CD4-positive, alpha-beta T cell (primary cell): Measurements from ENCODE around the gene AQR. TPM values are rescaled to one million over a fixed set of nuclear protein-coding genes. Genes with fewer than 3 reads are reported as not detected.
"Not testable (repeated sequence)": the region's sequence is repeated elsewhere in the genome, so short reads cannot be mapped to it uniquely, and the experiment has no call there.

Source experiments
- ATAC-seq: fragments of 200-7000 bp; cut with Tn5 transposase; one replicate; pipeline ENCODE4 v1.10.0; 2022; ENCODE audit warnings: mild to moderate bottlenecking; ENCODE audit not compliant: poor library complexity
- CTCF ChIA-PET: fragments of 350-600 bp; sonication (Branson Sonifier 250); formaldehyde crosslinking; loops from one replicate; lab custom pipeline; 2021; ENCODE audit warnings: antibody characterized with exemption, inconsistent platforms; lab: Charles Lee
- POLR2A ChIA-PET: fragments of 350-600 bp; sonication (Branson Sonifier 250); formaldehyde crosslinking; loops from one replicate; lab custom pipeline; 2021; ENCODE audit warnings: antibody characterized with exemption, inconsistent platforms; lab: Charles Lee
- DNase-seq, 14 experiments: peaks; one replicate each; pipeline ENCODE4 v3.0.0-alpha.2; 2013 to 2020; ENCODE audit warnings: mixed read lengths in 2 of 14
- H3K27ac ChIP-seq, 2 donors: one replicate each; pipeline versions ENCODE4 v1.5.1 to v1.7.0; 2013; ENCODE audit warnings: low read length in 2 of 2, low read depth in 1 of 2, mild to moderate bottlenecking in 1 of 2
- H3K27me3 ChIP-seq, 2 experiments: 1 replicate in 1 of 2; 2 replicates in 1 of 2; pipeline versions ENCODE4 v1.6.1 to v1.7.0; 2013; ENCODE audit warnings: low read length in 2 of 2, control low read depth in 1 of 2, mild to moderate bottlenecking in 1 of 2, moderate library complexity in 1 of 2; ENCODE audit not compliant: insufficient read depth in 2 of 2, control insufficient read depth in 1 of 2
- H3K36me3 ChIP-seq: one replicate; pipeline ENCODE4 v1.6.1; 2013; ENCODE audit warnings: low read length, control low read depth; ENCODE audit not compliant: insufficient read depth
- H3K4me1 ChIP-seq: one replicate; pipeline ENCODE4 v1.6.1; 2013; ENCODE audit warnings: low read length, control low read depth; ENCODE audit not compliant: insufficient read depth
- H3K4me3 ChIP-seq: one replicate; pipeline ENCODE4 v1.5.1; 2013; ENCODE audit warnings: mild to moderate bottlenecking, low read length, moderate library complexity
- H3K9me3 ChIP-seq, 2 experiments: 1 replicate in 1 of 2; 2 replicates in 1 of 2; pipeline versions ENCODE4 v1.6.1 to v1.7.0; 2013; ENCODE audit warnings: low read length in 2 of 2, mild to moderate bottlenecking in 2 of 2, control low read depth in 1 of 2, moderate library complexity in 1 of 2; ENCODE audit not compliant: control insufficient read depth in 1 of 2, insufficient read depth in 1 of 2
- H3K27ac Mint-ChIP-seq: one replicate; pipeline ENCODE4 v1.8.0; 2020; ENCODE audit warnings: mixed read lengths
- H3K27me3 Mint-ChIP-seq: one replicate; pipeline ENCODE4 v1.8.0; 2021; ENCODE audit warnings: mixed read lengths
- H3K36me3 Mint-ChIP-seq: one replicate; pipeline ENCODE4 v1.8.0; 2021; ENCODE audit warnings: low read depth, mixed read lengths
- H3K4me1 Mint-ChIP-seq: one replicate; pipeline ENCODE4 v1.8.0; 2021; ENCODE audit warnings: low read depth, mixed read lengths
- H3K4me3 Mint-ChIP-seq: one replicate; pipeline ENCODE4 v1.8.0; 2020; ENCODE audit warnings: mild to moderate bottlenecking, mixed read lengths
- H3K9me3 Mint-ChIP-seq: one replicate; pipeline ENCODE4 v1.8.0; 2020; ENCODE audit warnings: mixed read lengths
- CTCF ChIP-seq: fragments of 200-600 bp; IDR thresholded peaks from one replicate; pipeline ENCODE4 v1.8.0; 2022; ENCODE audit warnings: antibody characterized with exemption, mild to moderate bottlenecking
- intact Hi-C, 2 experiments: fragments of 100-400 bp; cut with DNase I in 1 of 2; cut with micrococcal nuclease in 1 of 2; formaldehyde crosslinking; loops; one replicate each; pipeline versions ENCODE4 v1.15.1 to v1.9.0; 2023 to 2025; cut with DNase I, micrococcal nuclease
- total RNA-seq, 174 experiments: library from RNA in 2 of 174; stranded (reverse) in 2 of 174; gene quantifications; one replicate each; pipeline ENCODE4 v1.2.3 and lab custom pipeline; 2021 to 2026

AQR gene
- total RNA-seq, 2 experiments from 2014 or later = 40.4 to 40.7 TPM

GRCh38 chr15:34941831-34942230 is 27.7 kb downstream of the AQR start:
- no peak overlapping the region for H3K4me3 Mint-ChIP-seq
- CTCF ChIA-PET = interaction anchor here (0.8 kb wide), 1 partner anchor 28 kb away, joined by 3 read pairs; the partner anchor contains the start of gene AQR

GRCh38 chr15:34941185-34941698 is 28.3 kb downstream of the AQR start:
- intact Hi-C loops = no loop called here
- no peaks in the 10 kb centered on the region for H3K9me3 Mint-ChIP-seq
- H3K4me3 ChIP-seq = no peak overlapping the region
- no peaks in the 10 kb centered on the region for H3K4me1 Mint-ChIP-seq
- CTCF ChIA-PET = interaction anchor here (0.8 kb wide), 1 partner anchor 28 kb away, joined by 3 read pairs; the partner anchor contains the start of gene AQR
- TF ChIP-seq CTCF = no peak
- no peak overlapping the region for H3K4me3 Mint-ChIP-seq
- POLR2A ChIA-PET = no interaction called here
- DNase-seq (no peak), ATAC-seq (no peak)
- peaks cover 69% of the 10 kb centered on the region for H3K36me3 ChIP-seq
- H3K9me3 ChIP-seq = no peaks in the 10 kb centered on the region
- no peaks in the 10 kb centered on the region for H3K27me3 Mint-ChIP-seq
- H3K4me1 ChIP-seq = no peaks in the 10 kb centered on the region
- H3K27ac ChIP-seq = no peak overlapping the region
- H3K27ac Mint-ChIP-seq = no peak overlapping the region
- H3K27me3 ChIP-seq = no peaks in the 10 kb centered on the region
- H3K36me3 Mint-ChIP-seq = peaks cover 86% of the 10 kb centered on the region

More at GRCh38 chr15:34941831-34942230, 27.7 kb downstream of the AQR start:
- POLR2A ChIA-PET = no interaction called here
- DNase-seq (no peak), ATAC-seq (no peak)
- H3K27me3 Mint-ChIP-seq = no peaks in the 10 kb centered on the region
- no peaks in the 10 kb centered on the region for H3K9me3 ChIP-seq
- intact Hi-C loops = no loop called here
- no peak overlapping the region for H3K4me3 ChIP-seq
- H3K27ac ChIP-seq = no peak overlapping the region
- no peaks in the 10 kb centered on the region for H3K9me3 Mint-ChIP-seq
- H3K4me1 ChIP-seq = no peaks in the 10 kb centered on the region
- H3K27me3 ChIP-seq = no peaks in the 10 kb centered on the region
- H3K36me3 Mint-ChIP-seq = peaks cover 84% of the 10 kb centered on the region
- TF ChIP-seq CTCF = no peak
- H3K27ac Mint-ChIP-seq = no peak overlapping the region
- H3K36me3 ChIP-seq = peaks cover 64% of the 10 kb centered on the region
- no peaks in the 10 kb centered on the region for H3K4me1 Mint-ChIP-seq

- ATAC-seq (no peak), DNase-seq (no peak)
- ChIA-PET POLR2A (no interaction called here), CTCF (no interaction called here)
- Histone ChIP-seq H3K9me3 (no peaks in the 10 kb centered on the region), H3K27me3 (no peaks in the 10 kb centered on the region), H3K4me3 (no peak overlapping the region), H3K36me3 (peaks cover 72% of the 10 kb centered on the region), H3K4me1 (no peaks in the 10 kb centered on the region), H3K27ac (no peak overlapping the region)
- no peaks in the 10 kb centered on the region for H3K27me3 Mint-ChIP-seq
- H3K9me3 Mint-ChIP-seq = no peaks in the 10 kb centered on the region
- H3K4me3 Mint-ChIP-seq = no peak overlapping the region
- H3K36me3 Mint-ChIP-seq = peaks cover 82% of the 10 kb centered on the region
- no peak overlapping the region for H3K27ac Mint-ChIP-seq
- TF ChIP-seq CTCF = no peak
- intact Hi-C loops = no loop called here
- no peaks in the 10 kb centered on the region for H3K4me1 Mint-ChIP-seq
Measured at GRCh38 chr15:34933432-34933975, 36.0 kb downstream of the AQR start.

- POLR2A ChIA-PET, H3K4me3 ChIP-seq, H3K9me3 ChIP-seq, H3K4me3 Mint-ChIP-seq, H3K27ac Mint-ChIP-seq, H3K27me3 Mint-ChIP-seq, H3K9me3 Mint-ChIP-seq, H3K27ac ChIP-seq, ATAC-seq, DNase-seq, H3K27me3 ChIP-seq, CTCF ChIA-PET, H3K4me1 Mint-ChIP-seq, H3K4me1 ChIP-seq: not testable (repeated sequence)
- intact Hi-C loops = loop anchor here in 1 of 2 experiments (10.0 kb wide), 1 partner anchor 304 kb away; no protein-coding TSS in a partner anchor
- H3K36me3 Mint-ChIP-seq = peaks cover 90% of the 10 kb centered on the region
- peaks cover 63% of the 10 kb centered on the region for H3K36me3 ChIP-seq
Measured at GRCh38 chr15:34928349-34928748, 41.2 kb downstream of the AQR start.
